HepG2 (cell line): ENCODE measurements around the gene EPHA4. TPM values are rescaled to one million over a fixed set of nuclear protein-coding genes. Genes with fewer than 3 reads are reported as not detected.

Experiments
- ATAC-seq: fragments of 200-7000 bp; cut with Tn5 transposase; 3 replicates; pipeline ENCODE4 v1.9.1; 2020; ENCODE audit warnings: mild to moderate bottlenecking, moderate library complexity
- BruUV-seq: library from RNA; stranded (reverse); fragments of 400-500 nt; replicated peaks from 2 replicates; lab custom pipeline; 2021; lab: Mats Ljungman, UMichigan
- CTCF ChIA-PET: fragments of 300-600 bp; formaldehyde crosslinking; extraction: SDS; loops from one replicate; lab custom pipeline; 2021; ENCODE audit warnings: low total read pairs, inconsistent platforms, low intra/inter-chr PET ratio; lab: Yijun Ruan, JAX
- POLR2A ChIA-PET: fragments of 350-600 bp; sonication (Branson Sonifier 250); formaldehyde crosslinking; loops from one replicate; lab custom pipeline; 2020; ENCODE audit warnings: antibody characterized with exemption, inconsistent platforms; lab: Yijun Ruan, JAX
- DNase-seq: peaks from one replicate; pipeline ENCODE4 v3.0.0-alpha.2; 2015; ENCODE audit warnings: low spot score
- FAIRE-seq: peaks from 3 replicates; lab custom pipeline; 2011; peaks lifted over from hg19 to GRCh38; lab: Jason Lieb, UNC
- H2AFZ ChIP-seq: one replicate; pipeline ENCODE4 v1.6.1; 2011; ENCODE audit warnings: low read length, inconsistent platforms
- H3K27ac ChIP-seq: fragments of 300-600 bp; 3 replicates; pipeline ENCODE4 v1.8.0; 2011; ENCODE audit warnings: mixed run types, mild to moderate bottlenecking, mixed read lengths, low read length, inconsistent platforms; ENCODE audit not compliant: insufficient read depth; ENCODE audit errors: extremely low read length
- H3K27me3 ChIP-seq, 2 experiments: fragments of 200-600 bp in 1 of 2; 2 replicates in 1 of 2; 3 replicates in 1 of 2; pipeline versions ENCODE4 v1.6.0 to v1.8.0; 2011; ENCODE audit warnings: low read length in 2 of 2, mild to moderate bottlenecking in 2 of 2, moderate library complexity in 2 of 2, inconsistent platforms in 1 of 2; ENCODE audit not compliant: insufficient read depth in 2 of 2, control insufficient read depth in 1 of 2
- H3K36me3 ChIP-seq, 2 experiments: fragments of 200-600 bp in 1 of 2; replicated peaks in 1 of 2; 2 replicates in 1 of 2; 3 replicates in 1 of 2; pipeline versions ENCODE4 v1.5.1 to v1.8.0; 2011; ENCODE audit warnings: low read length in 2 of 2, inconsistent platforms in 1 of 2; ENCODE audit not compliant: insufficient read depth in 2 of 2, control insufficient read depth in 1 of 2
- H3K4me1 ChIP-seq: 2 replicates; pipeline ENCODE4 v1.5.1; 2012; ENCODE audit warnings: low read length, inconsistent platforms; ENCODE audit not compliant: insufficient read depth
- H3K4me2 ChIP-seq: 2 replicates; pipeline ENCODE4 v1.6.0; 2011; ENCODE audit warnings: low read depth, low read length, inconsistent platforms
- H3K4me3 ChIP-seq, 3 experiments: fragments of 200-600 bp in 1 of 3; sonication (generic), shearing (Covaris generic) in 1 of 3; replicated peaks in 1 of 3; 2 replicates each; pipeline ENCODE4 v1.5.1; 2011 to 2016; ENCODE audit warnings: low read length in 3 of 3, inconsistent platforms in 2 of 3, low read depth in 2 of 3, mild to moderate bottlenecking in 2 of 3, control low read depth in 1 of 3, mixed read lengths in 1 of 3; ENCODE audit not compliant: insufficient read depth in 1 of 3
- H3K79me2 ChIP-seq: one replicate; pipeline ENCODE4 v1.6.1; 2011; ENCODE audit warnings: low read length, inconsistent platforms; ENCODE audit not compliant: insufficient read depth
- H3K9ac ChIP-seq: 2 replicates; pipeline ENCODE4 v1.6.0; 2011; ENCODE audit warnings: mild to moderate bottlenecking, low read depth, low read length, inconsistent platforms; ENCODE audit not compliant: insufficient read depth
- H3K9me3 ChIP-seq: 2 replicates; pipeline ENCODE4 v1.5.1; 2012; ENCODE audit warnings: mild to moderate bottlenecking, low read length
- H4K20me1 ChIP-seq: 2 replicates; pipeline ENCODE4 v1.6.0; 2011; ENCODE audit warnings: inconsistent platforms, mild to moderate bottlenecking, low read length, moderate library complexity; ENCODE audit not compliant: insufficient read depth
- CEBPG ChIP-seq: IDR thresholded peaks from 2 replicates; pipeline ENCODE4 v1.6.1; 2016
- HOXA7 ChIP-seq: sonication (generic); formaldehyde crosslinking; IDR thresholded peaks from 2 replicates; pipeline ENCODE4 v1.8.1; 2022; ENCODE audit warnings: mild to moderate bottlenecking, missing genetic modification reagents, moderate library complexity
- POGK ChIP-seq: sonication (generic); formaldehyde crosslinking; conservative IDR thresholded peaks from 2 replicates; pipeline ENCODE4 v1.8.0; 2022; ENCODE audit warnings: mild to moderate bottlenecking, moderate library complexity, missing genetic modification reagents
- RFXAP ChIP-seq: sonication (generic); formaldehyde crosslinking; IDR thresholded peaks from 2 replicates; pipeline ENCODE4 v1.4.0; 2020; ENCODE audit warnings: missing genetic modification reagents, borderline replicate concordance
- RXRB ChIP-seq: IDR thresholded peaks from 2 replicates; pipeline ENCODE4 v1.6.1; 2016; ENCODE audit warnings: borderline replicate concordance, missing genetic modification reagents, missing compliant biosample characterization
- TRAFD1 ChIP-seq: sonication (generic); formaldehyde crosslinking; IDR thresholded peaks from 2 replicates; pipeline ENCODE4 v1.5.1; 2020; ENCODE audit warnings: missing genetic modification reagents, mild to moderate bottlenecking, borderline replicate concordance
- ZC3H13 ChIP-seq: sonication (generic); formaldehyde crosslinking; IDR thresholded peaks from 2 replicates; pipeline ENCODE4 v1.8.1; 2023; ENCODE audit warnings: mild to moderate bottlenecking, missing genetic modification reagents, moderate library complexity
- ZMYM3 ChIP-seq: sonication (generic); formaldehyde crosslinking; IDR thresholded peaks from 2 replicates; pipeline ENCODE4 v1.5.1; 2020; ENCODE audit warnings: mild to moderate bottlenecking, missing genetic modification reagents
- ZNF18 ChIP-seq: sonication (generic); formaldehyde crosslinking; IDR thresholded peaks from 2 replicates; pipeline ENCODE4 v1.8.0; 2022; ENCODE audit warnings: mild to moderate bottlenecking, missing genetic modification reagents; ENCODE audit not compliant: insufficient replicate concordance
- ZNF224 ChIP-seq: sonication (generic); formaldehyde crosslinking; IDR thresholded peaks from 2 replicates; pipeline ENCODE4 v1.5.0; 2020; ENCODE audit warnings: mild to moderate bottlenecking, missing genetic modification reagents
- ZNF260 ChIP-seq: sonication (generic); formaldehyde crosslinking; IDR thresholded peaks from 2 replicates; pipeline ENCODE4 v1.4.0; 2020; ENCODE audit warnings: missing genetic modification reagents, low read depth, mild to moderate bottlenecking, borderline replicate concordance
- ZNF383 ChIP-seq: sonication (generic); formaldehyde crosslinking; IDR thresholded peaks from 2 replicates; pipeline ENCODE4 v1.4.0; 2020; ENCODE audit warnings: missing genetic modification reagents, mild to moderate bottlenecking, borderline replicate concordance
- ZNF580 ChIP-seq: IDR thresholded peaks from 2 replicates; pipeline ENCODE4 v1.6.1; 2016; ENCODE audit warnings: low read depth, borderline replicate concordance
- ZNF816 ChIP-seq: sonication (generic); formaldehyde crosslinking; IDR thresholded peaks from 2 replicates; pipeline ENCODE4 v1.8.0; 2022; ENCODE audit warnings: missing genetic modification reagents, mild to moderate bottlenecking, borderline replicate concordance
- WGBS: methylation state at CpG from one replicate; pipeline ENCODE4 v1.1.6; 2017; ENCODE audit warnings: low lambda C conversion rate; 5-methylcytosine and 5-hydroxymethylcytosine counted together
- in situ Hi-C: cut with HindIII; loops from 2 replicates; pipeline ENCODE4 v1.10.0; 2017; ENCODE audit warnings: low pct_unique_long_range_greater_than_20kb; ENCODE audit not compliant: extremely low pct_ligation_motif_present
- intact Hi-C: fragments of 100-400 bp; cut with micrococcal nuclease; formaldehyde crosslinking; loops from one replicate; pipeline ENCODE4 v1.10.0; 2022; ENCODE audit not compliant: unreplicated experiment
- polyA plus RNA-seq, 8 experiments: library from polyadenylated mRNA; depleted of rRNA in 3 of 8; stranded (reverse) in 7 of 8; unstranded in 1 of 8; fragments of >200 nt; fragmentation: Illumina TruSeq in 4 of 8; extraction: Trizol in 4 of 8; gene quantifications; 2 replicates each; pipeline versions ENCODE4 v1.2.1 to v1.2.3, GENCODE V29; 2011 to 2016; ENCODE audit warnings: low read depth in 4 of 8, missing spikeins in 1 of 8, mixed read lengths in 1 of 8; ENCODE audit not compliant: insufficient read depth in 1 of 8
- total RNA-seq, 5 experiments: library from RNA; depleted of rRNA; stranded (reverse); fragments of >200 nt; fragmentation: Illumina TruSeq; extraction: Trizol; gene quantifications; 2 replicates each; pipeline ENCODE4 v1.2.3, GENCODE V29; 2016; ENCODE audit warnings: low read depth in 1 of 5

Gene EPHA4
- total and polyA plus RNA-seq, 2 of the 13 experiments (the other 11 are each of a cell fraction or from before 2014, with no cell fraction given): not detected

- H3K79me2 ChIP-seq: no peaks in the 10 kb centered on the region
- DNase-seq: no peak
- no peak overlapping the region for H2AFZ ChIP-seq
- ChIA-PET POLR2A (no interaction called here), CTCF (no interaction called here)
- 13% methylated on average over 6 of the region's 6 CpGs for WGBS
- intact Hi-C loops (no loop called here), in situ Hi-C loops (no loop called here)
- no peak overlapping the region for H3K27ac ChIP-seq
- no peak overlapping the region for H3K4me3 ChIP-seq
- no peak for ATAC-seq
- H3K9ac ChIP-seq: no peak overlapping the region
- no peaks in the 10 kb centered on the region for H3K9me3 ChIP-seq
- H4K20me1 ChIP-seq: no peaks in the 10 kb centered on the region
- H3K4me1 ChIP-seq: no peaks in the 10 kb centered on the region
- no peak overlapping the region for H3K4me2 ChIP-seq
- no peak for FAIRE-seq
- no peak for TF ChIP-seq ZMYM3
- H3K36me3 ChIP-seq: no peaks in the 10 kb centered on the region
- BruUV-seq: no TSS peak
- no peaks in the 10 kb centered on the region for H3K27me3 ChIP-seq
Observed at GRCh38 chr2:221612800-221613199, 40.7 kb upstream of the EPHA4 start.

GRCh38 chr2:221612161-221612560 is 40.1 kb upstream of the EPHA4 start:
- intact Hi-C loops (no loop called here), in situ Hi-C loops (no loop called here)
- Histone ChIP-seq H3K36me3 (no peaks in the 10 kb centered on the region), H3K27ac (no peak overlapping the region), H3K79me2 (no peaks in the 10 kb centered on the region), H3K4me2 (no peak overlapping the region), H3K9me3 (no peaks in the 10 kb centered on the region), H3K9ac (no peak overlapping the region), H3K27me3 (no peaks in the 10 kb centered on the region), H3K4me1 (no peaks in the 10 kb centered on the region), H4K20me1 (no peaks in the 10 kb centered on the region), H2AFZ (no peak overlapping the region), H3K4me3 (no peak overlapping the region)
- no peak for FAIRE-seq
- CTCF ChIA-PET: no interaction called here
- no TSS peak for BruUV-seq
- POLR2A ChIA-PET: no interaction called here
- 37% methylated on average over 4 of the region's 4 CpGs for WGBS
- ATAC-seq: no peak
- DNase-seq: no peak
- TF ChIP-seq ZNF580 (CRISPR knock-in tag) (no peak), ZC3H13 (no peak), RXRB (CRISPR knock-in tag) (no peak), ZNF816 (no peak), ZNF18 (CRISPR knock-in tag) (no peak), ZNF224 (CRISPR knock-in tag) (no peak), RFXAP (CRISPR knock-in tag) (no peak), ZNF383 (CRISPR knock-in tag) (no peak), CEBPG (CRISPR knock-in tag) (no peak), TRAFD1 (CRISPR knock-in tag) (no peak), POGK (CRISPR knock-in tag) (no peak), HOXA7 (CRISPR knock-in tag) (no peak), ZNF260 (CRISPR knock-in tag) (no peak)
